HG02885 (cell line): ENCODE measurements around the gene MSMO1.

Source experiments
- ATAC-seq: cut with Tn5 transposase; IDR thresholded peaks from one replicate; pipeline ENCODE4 v1.9.1; 2021; ENCODE audit warnings: mild to moderate bottlenecking; ENCODE audit not compliant: unreplicated experiment, poor library complexity

Gene MSMO1

GRCh38 chr4:165385126-165385525 is 57.7 kb downstream of the MSMO1 start:
- no peak for ATAC-seq

DNA sequence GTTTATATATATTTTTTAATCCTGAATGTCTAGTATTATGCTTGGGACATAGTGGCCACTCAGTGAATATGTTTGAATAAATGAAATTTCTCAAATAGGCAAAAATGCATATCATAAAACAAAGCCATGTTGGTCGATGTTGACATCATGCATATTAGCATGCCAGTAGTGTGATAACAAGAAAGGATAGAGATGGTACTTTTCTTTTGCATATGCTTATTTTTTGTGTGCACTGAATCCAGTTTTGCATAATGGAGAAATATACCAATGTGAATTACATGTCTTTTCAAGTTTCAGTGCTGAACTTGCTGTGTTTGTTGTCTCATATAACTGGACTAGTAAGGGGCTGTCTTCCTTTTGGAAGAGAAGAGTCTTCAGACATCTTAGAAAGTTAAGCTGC is 58.9 kb downstream of the MSMO1 start:
- ATAC-seq = no peak

- no peak for ATAC-seq
Measured at GRCh38 chr4:165388756-165389155, 61.3 kb downstream of the MSMO1 start.
